NCI-H1092 (cell line): Measurements from ENCODE around the gene MTR.
"Not testable (repeated sequence)": the region's sequence is repeated elsewhere in the genome, so short reads cannot be mapped to it uniquely, and the experiment has no call there.

Experiments
- DNase-seq: peaks from one replicate; lab custom pipeline; 2025; lab: John Stamatoyannopoulos, UW

Gene MTR

GRCh38 chr1:236904892-236905741, 110.0 kb downstream of the MTR start:
- DNase-seq = no peak

- DNase-seq = no peak
Measured at GRCh38 chr1:236907205-236907604, 112.1 kb downstream of the MTR start.

- DNase-seq = no peak
Measured at GRCh38 chr1:236908669-236909068, 113.6 kb downstream of the MTR start.

- DNase-seq = not testable (repeated sequence)
Measured at GRCh38 chr1:236911047-236911446, 116.0 kb downstream of the MTR start.

GRCh38 chr1:236913371-236914037, 118.4 kb downstream of the MTR start:
- no peak for DNase-seq

- no peak for DNase-seq
Measured at GRCh38 chr1:236914375-236914774, 119.3 kb downstream of the MTR start.

- DNase-seq = no peak
Measured at GRCh38 chr1:236916131-236916800, 121.2 kb downstream of the MTR start.

- no peak for DNase-seq
Measured at GRCh38 chr1:236917448-236917847, 122.4 kb downstream of the MTR start.

- no peak for DNase-seq
Measured at GRCh38 chr1:236920286-236920894, 125.3 kb downstream of the MTR start.

GRCh38 chr1:236921610-236922009, 126.5 kb downstream of the MTR start:
- DNase-seq = no peak

- DNase-seq = no peak
Measured at GRCh38 chr1:236922190-236922589, 127.1 kb downstream of the MTR start.

- no peak for DNase-seq
Measured at GRCh38 chr1:236925386-236925785, 130.3 kb downstream of the MTR start.

GRCh38 chr1:236930503-236930902, 135.4 kb downstream of the MTR start:
- no peak for DNase-seq

- DNase-seq = no peak
Measured at GRCh38 chr1:236938760-236939159, 143.7 kb downstream of the MTR start.

GRCh38 chr1:236942431-236942830, 147.3 kb downstream of the MTR start:
- DNase-seq = no peak

GRCh38 chr1:236944556-236944955, 149.5 kb downstream of the MTR start:
- DNase-seq = no peak

GRCh38 chr1:236945002-236945401, 149.9 kb downstream of the MTR start:
- DNase-seq = no peak

- no peak for DNase-seq
Measured at GRCh38 chr1:236947794-236948193, 152.7 kb downstream of the MTR start.

- DNase-seq = no peak
Measured at GRCh38 chr1:236948381-236948780, 153.3 kb downstream of the MTR start.

- no peak for DNase-seq
Measured at GRCh38 chr1:236948996-236949395, 153.9 kb downstream of the MTR start.

GRCh38 chr1:236950365-236950764, 155.3 kb downstream of the MTR start:
- DNase-seq = no peak

GRCh38 chr1:236951672-236952071, 156.6 kb downstream of the MTR start:
- DNase-seq = no peak
